Non-pigmented ciliary epithelial cell (primary cell): ENCODE results near the gene RELA.
"Not testable (repeated sequence)": the region's sequence is repeated elsewhere in the genome, so short reads cannot be mapped to it uniquely, and the experiment has no call there.

ENCODE experiments used
- DNase-seq: peaks from one replicate; pipeline ENCODE4 v3.0.0-alpha.2; 2010; ENCODE audit warnings: low read depth

The RELA gene

GRCh38 chr11:65672180-65672860 is 9.6 kb upstream of the RELA start:
- DNase-seq = no peak

DNA sequence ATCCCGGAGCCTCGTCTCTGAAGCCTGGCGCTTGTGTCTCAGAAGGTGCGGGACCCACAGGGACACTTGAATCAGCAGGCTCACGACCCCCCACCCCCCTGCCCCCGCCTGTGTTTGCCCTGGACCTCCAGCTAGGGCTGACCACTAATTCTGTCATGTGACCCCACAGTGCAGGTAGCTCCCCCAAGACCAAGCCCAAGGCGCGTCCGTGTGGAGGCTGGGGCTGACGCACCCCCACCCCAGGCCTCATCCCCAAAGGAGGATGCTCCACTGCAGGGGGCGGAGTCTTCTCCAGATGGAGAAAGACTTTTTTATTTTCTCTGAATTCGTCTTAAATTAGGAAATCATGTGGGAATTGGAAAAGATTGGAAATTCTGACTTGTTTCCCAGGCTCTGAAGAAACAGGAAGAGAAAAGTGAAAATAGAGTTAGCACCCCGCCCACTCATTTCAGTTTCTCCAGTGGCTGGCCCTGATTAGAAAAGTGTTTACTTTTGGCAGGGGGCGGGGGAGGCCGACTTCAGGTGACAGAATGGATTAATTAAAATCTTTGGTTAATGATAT is 1.0 kb upstream of the RELA start:
- DNase-seq = no peak

- no peak for DNase-seq
Observed at GRCh38 chr11:65662247-65662798, 393 bp downstream of the RELA start.

DNA sequence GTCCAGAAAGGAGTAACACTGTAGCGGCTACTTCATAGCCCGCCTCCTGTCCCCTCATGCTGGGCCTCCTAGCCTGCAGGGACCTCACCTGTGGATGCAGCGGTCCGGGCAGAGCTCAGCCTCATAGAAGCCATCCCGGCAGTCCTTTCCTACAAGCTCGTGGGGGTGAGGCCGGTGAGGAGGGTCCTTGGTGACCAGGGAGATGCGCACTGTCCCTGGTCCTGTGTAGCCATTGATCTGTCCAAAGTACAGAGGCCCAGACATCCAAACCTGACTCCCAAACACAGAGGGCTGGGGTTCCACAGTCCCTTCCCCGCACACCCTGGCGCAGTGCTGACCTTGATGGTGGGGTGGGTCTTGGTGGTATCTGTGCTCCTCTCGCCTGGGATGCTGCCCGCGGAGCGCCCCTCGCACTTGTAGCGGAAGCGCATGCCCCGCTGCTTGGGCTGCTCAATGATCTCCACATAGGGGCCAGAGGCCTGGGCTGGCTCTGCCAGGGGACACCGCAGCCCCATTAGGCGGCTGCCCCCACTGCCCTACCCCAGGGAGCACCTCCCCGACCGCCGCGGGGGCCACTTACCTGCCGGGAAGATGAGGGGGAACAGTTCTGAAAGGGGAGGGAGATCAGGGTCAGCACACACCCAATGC is 993 bp downstream of the RELA start:
- DNase-seq = no peak

DNA sequence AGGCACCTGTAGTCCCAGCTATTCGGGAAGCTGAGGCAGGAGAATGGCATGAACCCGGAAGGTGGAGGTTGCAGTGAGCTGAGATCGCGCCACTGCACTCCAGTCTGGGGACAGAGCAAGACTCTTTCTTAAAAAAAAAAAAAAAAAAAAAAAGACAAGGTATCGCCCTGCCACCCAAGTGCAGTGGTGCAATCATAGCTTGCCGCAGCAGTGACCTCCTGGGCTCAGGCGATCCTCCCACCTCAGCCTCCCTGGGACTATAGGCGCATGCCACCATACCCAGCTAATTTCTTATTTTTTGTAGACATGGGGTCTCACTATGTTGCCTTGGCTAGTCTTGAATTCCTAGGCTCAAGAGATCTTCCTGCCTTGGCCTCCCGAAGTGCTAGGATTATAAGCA is 1.8 kb downstream of the RELA start:
- DNase-seq = not testable (repeated sequence)

DNA sequence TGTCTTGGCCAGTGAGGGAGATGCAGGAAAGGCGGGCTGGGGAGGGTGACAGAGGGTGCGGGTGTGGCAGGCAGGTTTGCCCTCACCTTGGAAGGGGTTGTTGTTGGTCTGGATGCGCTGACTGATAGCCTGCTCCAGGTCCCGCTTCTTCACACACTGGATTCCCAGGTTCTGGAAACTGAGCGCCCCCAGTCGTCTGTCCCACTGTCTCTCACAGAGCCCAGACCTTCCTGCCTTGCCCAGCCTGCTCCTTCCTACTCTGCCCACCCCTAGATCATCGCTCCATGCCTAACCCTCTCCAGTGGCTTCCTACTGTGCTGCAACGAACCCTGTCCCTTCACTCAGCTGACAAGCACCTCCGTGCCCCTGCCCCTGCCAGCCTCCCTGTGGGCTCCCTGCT is 2.7 kb downstream of the RELA start:
- DNase-seq = no peak

DNA sequence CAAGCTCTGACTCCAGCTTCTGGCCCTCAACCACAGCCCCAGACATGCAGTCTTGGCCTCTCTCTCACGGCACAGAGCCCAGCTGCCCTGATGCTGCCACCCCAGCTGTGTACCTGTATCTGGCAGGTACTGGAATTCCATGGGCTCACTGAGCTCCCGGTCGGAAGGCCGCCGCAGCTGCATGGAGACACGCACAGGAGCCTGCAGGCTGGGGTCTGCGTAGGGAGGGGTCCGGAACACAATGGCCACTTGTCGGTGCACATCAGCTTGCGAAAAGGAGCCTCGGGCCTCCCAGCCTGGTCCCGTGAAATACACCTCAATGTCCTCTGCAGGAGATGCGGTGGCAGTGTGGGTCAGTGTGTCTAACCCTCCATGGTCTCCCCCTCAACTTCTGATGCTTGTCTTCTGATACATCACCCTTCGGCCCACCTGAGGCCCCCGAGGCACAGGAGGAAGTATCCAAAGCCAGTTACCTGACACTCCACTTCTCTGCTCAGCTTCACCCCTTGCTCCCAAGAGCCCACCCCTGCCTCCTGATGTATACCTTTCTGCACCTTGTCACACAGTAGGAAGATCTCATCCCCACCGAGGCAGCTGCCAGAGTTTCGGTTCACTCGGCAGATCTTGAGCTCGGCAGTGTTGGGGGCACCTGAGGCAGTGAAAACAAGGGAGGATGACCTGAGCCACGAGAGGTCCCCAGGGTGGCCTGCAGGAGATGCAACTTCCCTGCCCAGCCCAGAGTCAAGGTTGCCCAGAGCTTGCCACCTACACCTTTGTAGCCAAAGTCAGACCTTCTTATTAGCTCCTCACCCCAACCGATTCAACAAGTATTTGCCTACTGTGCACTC is 4.3 kb downstream of the RELA start:
- DNase-seq = no peak

DNA sequence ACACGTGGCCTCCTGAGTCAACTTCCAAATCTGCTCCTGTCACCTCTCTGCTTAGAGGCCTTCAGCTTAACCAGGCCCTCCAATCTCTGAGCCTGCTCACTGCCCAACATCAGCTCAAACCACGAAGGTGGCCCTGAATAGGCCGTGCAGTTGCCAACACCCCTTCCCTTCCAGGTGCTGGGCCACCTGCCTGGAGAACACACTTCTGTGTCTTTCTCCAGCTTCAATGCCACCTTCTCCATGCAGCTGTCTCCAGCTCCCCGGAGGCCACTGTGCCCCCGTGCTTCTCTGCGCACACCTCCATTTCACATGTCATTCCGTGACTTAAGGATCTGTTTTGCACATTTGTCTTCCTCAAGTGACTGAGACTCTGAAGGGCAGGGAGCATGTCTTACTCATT is 5.3 kb downstream of the RELA start:
- no peak for DNase-seq

DNA sequence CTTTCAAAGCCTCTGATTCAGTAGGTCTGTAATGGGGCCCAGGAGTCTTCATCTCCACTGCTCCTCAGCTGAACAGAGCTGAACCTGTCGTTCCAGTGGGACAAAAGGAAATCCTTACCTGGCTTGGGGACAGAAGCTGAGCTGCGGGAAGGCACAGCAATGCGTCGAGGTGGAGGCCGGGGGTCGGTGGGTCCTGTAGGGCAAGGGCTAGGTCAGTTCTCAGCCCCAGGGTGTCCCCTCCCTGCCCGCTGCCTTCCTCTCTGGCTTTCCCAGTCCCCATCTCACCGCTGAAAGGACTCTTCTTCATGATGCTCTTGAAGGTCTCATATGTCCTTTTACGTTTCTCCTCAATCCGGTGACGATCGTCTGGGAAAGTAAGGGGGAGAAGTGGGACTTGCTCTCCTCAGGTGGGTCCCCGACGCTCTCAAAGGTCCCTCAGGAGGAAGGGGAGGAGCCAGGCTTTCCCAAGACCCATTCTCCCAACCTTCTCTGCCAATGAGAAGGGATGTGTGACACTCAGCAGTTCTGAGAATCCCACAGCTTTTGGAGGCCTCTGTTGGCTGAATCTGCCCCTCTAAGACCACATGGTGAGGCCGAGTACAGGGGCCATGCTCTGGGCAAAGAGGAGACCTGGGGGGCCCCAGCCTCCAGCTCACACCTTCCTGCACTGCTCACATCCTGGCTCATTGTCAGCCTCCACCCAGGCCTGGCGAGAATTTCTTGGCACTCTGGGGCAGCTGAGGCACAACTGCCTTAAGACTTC is 7.0 kb downstream of the RELA start:
- DNase-seq = no peak

- DNase-seq = no peak
Observed at GRCh38 chr11:65654375-65655349, 8.1 kb downstream of the RELA start.

- DNase-seq = no peak
Observed at GRCh38 chr11:65653229-65654225, 9.2 kb downstream of the RELA start.

- no peak for DNase-seq
Observed at GRCh38 chr11:65652511-65653228, 10.0 kb downstream of the RELA start.

DNA sequence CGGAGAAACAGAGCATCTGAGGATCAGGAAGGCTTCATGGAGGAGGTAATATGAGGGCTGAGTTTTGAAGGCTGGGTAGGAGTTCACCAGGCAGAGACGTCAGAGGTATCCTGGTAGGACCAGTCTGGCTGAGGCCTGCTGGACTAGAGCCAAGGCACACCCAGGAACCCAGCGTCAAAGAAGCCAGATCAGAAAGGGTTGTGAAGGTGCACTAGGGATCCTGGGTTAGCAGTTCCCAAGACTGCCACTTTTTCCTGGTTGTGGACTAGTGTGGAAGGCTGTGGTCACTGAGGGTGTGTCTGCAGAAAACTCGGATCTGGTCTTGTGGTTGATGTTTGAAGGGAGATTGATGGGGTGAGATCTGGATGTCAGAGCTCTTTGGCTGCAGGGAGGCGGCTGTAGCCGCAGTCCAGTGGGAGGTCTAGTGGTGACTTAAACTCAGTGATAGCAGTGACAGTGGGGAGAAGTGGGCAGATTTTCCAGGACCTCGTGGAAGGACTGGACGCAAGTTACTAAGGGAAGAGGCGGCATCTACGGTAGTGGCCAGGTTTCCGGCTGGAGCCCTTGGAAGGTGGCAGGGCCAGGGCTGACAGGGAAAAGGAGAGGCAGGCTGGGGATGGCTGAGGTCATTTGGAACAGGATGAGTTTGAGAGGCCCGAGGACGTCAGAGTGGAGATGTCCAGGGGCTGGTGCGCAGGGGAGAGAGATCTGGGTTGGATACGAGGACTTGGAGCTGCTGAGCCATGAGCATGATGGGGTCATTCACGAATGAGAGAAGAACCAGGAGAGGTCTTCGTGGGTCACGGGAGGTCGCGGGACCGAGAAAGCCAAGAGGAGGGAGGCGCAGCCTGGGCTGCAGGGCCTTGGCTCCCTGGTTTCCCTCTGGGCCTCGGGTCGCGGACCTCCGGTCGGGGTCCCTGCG is 10.9 kb downstream of the RELA start:
- no peak for DNase-seq

DNA sequence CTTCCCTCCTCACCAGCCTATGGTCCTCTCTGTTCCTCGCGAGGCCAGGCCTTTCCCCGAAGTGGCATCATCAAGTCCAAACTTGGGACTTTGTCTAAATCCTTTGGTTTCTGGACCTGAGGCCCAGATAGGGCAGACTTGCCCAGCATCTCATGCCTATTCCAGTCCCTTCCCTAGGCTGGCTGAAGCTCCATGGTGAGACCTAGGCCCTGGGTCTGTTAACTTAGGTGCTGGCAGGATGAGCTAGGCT is 11.5 kb downstream of the RELA start:
- DNase-seq = no peak

DNA sequence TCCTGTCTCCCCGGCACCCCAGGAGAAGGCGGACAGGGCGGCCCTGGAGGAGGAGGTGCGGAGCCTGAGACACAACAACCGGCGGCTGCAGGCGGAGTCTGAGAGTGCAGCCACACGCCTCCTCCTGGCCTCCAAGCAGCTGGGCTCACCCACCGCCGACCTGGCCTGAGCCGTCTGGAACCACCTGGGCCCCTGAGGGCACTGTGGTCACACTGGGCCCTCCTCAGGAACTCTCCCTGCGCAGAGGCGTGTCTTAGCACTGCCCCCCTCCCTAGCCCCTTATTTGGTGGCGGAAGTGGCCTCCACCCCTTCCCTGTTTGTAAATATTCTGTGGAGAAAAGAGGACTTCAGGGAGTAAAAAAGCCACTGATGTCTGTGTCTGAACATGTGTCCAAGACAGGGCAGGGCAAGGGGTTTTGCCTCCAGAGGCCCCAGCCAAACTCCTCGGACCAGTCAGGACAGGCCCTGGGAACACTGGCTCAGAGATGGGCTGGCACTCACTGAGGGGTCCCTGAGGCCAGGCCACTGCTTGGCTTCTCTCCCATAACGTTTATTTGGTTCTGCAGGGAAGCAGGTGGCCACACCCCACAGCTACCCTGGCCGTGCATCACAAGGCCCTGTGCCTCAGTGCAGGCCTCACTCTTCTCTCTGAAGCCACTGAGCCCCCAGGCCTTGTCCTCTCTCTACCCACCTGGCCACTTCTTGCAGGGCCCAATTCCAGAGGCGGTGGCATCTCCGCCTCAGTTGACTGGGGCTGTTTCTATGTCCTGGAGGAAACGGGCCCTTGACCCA is 12.0 kb downstream of the RELA start:
- DNase-seq = no peak

DNA sequence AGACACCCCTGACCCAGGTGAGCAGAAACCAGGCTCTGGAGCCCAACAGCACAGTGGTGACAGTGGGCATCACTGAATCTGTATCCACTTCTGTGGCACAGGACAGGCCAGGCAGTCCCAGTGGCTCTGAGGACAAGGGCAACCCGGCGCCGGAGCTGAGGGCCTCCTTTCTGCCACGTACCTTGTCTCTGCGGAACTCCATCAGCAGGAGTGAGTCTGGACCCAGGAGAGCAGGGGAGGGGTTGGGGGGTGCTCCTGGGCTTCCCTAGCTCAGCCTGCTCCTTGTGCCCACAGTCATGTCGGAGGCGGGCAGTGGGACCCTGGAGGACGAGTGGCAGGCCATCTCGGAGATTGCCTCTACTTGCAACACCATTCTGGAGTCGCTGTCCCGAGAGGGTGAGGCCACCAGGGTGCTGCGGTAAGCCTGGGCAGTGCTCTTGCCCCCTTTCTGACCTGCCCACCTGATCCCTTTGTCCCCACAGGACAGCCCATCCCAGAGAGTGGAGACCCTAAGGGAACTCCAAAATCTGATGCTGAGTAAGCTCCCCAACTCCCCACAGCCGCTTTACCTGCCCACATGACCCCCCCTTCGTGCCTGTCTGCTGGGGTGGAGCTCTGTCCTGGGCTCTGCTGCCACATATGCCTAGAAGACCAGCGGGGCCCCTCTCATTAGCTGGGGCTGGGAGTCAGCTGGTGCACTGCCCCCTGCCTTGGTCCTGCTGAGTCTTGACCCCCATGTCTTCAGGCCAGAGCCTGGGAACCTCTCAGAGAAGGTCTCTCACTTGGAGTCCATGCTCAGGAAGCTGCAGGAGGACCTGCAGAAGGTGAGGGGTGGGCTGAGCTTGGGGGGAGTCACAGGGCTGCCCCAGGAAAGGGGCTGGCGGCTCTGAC is 12.8 kb downstream of the RELA start:
- DNase-seq = no peak
